Activated naive CD4-positive, alpha-beta T cell treated with anti-CD3 and anti-CD28 coated beads for 36 hours (primary cell): Measurements from ENCODE around the gene UBE2E1. TPM values are rescaled to one million over a fixed set of nuclear protein-coding genes. Genes with fewer than 3 reads are reported as not detected.
"Not testable (repeated sequence)": the region's sequence is repeated elsewhere in the genome, so short reads cannot be mapped to it uniquely, and the experiment has no call there.

Experiments
- CTCF ChIA-PET: fragments of 350-600 bp; sonication (Branson Sonifier 250); formaldehyde crosslinking; loops from one replicate; lab custom pipeline; 2021; ENCODE audit warnings: antibody characterized with exemption; lab: Charles Lee
- DNase-seq: peaks from one replicate; pipeline ENCODE4 v3.0.0-alpha.2; 2020
- H3K27ac Mint-ChIP-seq: one replicate; pipeline ENCODE4 v1.8.0; 2021; ENCODE audit warnings: mild to moderate bottlenecking, mixed read lengths
- H3K27me3 Mint-ChIP-seq: one replicate; pipeline ENCODE4 v1.8.0; 2021; ENCODE audit warnings: low read depth, mixed read lengths
- H3K36me3 Mint-ChIP-seq: one replicate; pipeline ENCODE4 v1.8.0; 2021; ENCODE audit warnings: low read depth, mixed read lengths
- H3K4me1 Mint-ChIP-seq: one replicate; pipeline ENCODE4 v1.8.0; 2021; ENCODE audit warnings: low read depth, mixed read lengths
- H3K4me3 Mint-ChIP-seq: one replicate; pipeline ENCODE4 v1.8.0; 2021; ENCODE audit warnings: mild to moderate bottlenecking, moderate library complexity, mixed read lengths
- H3K9me3 Mint-ChIP-seq: one replicate; pipeline ENCODE4 v1.8.0; 2021; ENCODE audit warnings: mixed read lengths
- intact Hi-C: fragments of 100-400 bp; cut with micrococcal nuclease; formaldehyde crosslinking; loops from one replicate; pipeline ENCODE4 v1.15.1; 2023
- total RNA-seq, 2 experiments: library from RNA; stranded (reverse); gene quantifications; one replicate each; pipeline ENCODE4 v1.2.3, GENCODE V29; 2021

Gene UBE2E1
- total RNA-seq, 2 experiments from 2014 or later, result 66.0 to 66.6 TPM

DNA sequence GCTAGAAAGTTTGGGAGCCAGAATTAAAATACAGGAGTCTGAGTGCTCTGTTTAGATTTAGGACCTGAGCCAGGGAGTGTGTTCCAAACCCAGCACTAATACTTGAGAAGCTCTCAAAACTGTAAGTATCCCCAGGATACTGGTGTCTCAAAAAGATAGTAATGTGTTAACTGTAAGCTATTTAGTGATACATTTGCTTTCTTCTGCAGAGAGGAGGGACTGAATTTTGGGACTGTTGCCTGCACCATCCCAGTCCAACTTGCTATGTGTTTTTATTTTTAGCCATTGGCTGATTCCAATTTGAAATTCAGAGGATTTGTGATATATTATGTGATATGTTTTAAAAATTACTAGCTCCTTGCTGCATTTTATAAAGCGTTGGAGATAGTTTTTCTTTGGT lies 31.5 kb downstream of the UBE2E1 start:
- Mint-ChIP-seq H3K4me1 (peaks cover 45% of the 10 kb centered on the region), H3K27me3 (no peaks in the 10 kb centered on the region), H3K9me3 (no peaks in the 10 kb centered on the region), H3K4me3 (no peak overlapping the region), H3K27ac (no peak overlapping the region), H3K36me3 (no peaks in the 10 kb centered on the region)
- no peak for DNase-seq
- intact Hi-C loops, result no loop called here
- CTCF ChIA-PET, result interaction anchor here (0.6 to 0.8 kb wide), 2 partner anchors 15 to 240 kb away, joined by 3 to 4 read pairs; no protein-coding TSS in a partner anchor

DNA sequence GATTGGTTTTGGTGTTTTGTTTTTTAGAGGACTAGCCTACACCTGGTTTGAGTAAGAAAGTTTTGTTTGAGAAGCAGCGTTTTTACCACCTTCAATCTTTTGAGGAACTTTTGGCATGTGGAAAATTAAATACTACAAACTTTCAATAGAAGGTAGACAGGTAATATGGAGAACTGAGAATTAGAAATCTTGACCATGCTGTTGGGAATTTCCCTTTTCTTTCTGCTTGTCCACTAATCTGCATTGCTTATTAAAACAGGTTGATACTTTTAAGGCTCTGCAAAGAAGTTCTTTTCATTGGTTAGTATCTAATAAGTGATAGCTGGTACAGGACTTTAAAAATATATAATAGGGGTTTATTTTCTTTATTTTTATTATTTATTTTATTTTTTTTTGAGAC lies 31.9 kb downstream of the UBE2E1 start:
- DNase-seq, result no peak
- intact Hi-C loops, result no loop called here
- no peak overlapping the region for H3K4me3 Mint-ChIP-seq
- no peaks in the 10 kb centered on the region for H3K36me3 Mint-ChIP-seq
- no peak overlapping the region for H3K27ac Mint-ChIP-seq
- H3K9me3 Mint-ChIP-seq, result no peaks in the 10 kb centered on the region
- no peaks in the 10 kb centered on the region for H3K27me3 Mint-ChIP-seq
- H3K4me1 Mint-ChIP-seq, result peaks cover 42% of the 10 kb centered on the region
- CTCF ChIA-PET, result interaction anchor here (0.6 to 0.8 kb wide), 2 partner anchors 14 to 240 kb away, joined by 3 to 4 read pairs; no protein-coding TSS in a partner anchor

DNA sequence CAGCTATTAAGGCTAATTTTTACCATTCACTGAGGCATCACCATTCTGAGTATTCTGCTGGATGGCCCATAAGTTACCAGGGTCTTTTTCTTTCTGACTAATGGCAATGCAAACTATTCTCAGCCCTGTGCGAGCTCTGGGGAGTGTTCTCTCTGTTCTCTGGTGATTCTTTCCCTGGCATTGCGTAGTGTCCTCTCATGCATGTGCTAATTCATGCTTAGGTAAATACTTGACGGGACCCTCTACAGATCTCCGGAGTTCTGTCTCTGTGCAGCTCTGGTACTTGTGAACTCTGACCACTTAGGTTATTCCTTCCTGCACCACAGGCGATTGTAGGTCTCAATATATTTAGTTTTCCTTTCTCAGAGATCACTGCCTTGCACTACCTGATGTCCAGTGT lies 34.8 kb downstream of the UBE2E1 start:
- no peak overlapping the region for H3K27ac Mint-ChIP-seq
- CTCF ChIA-PET, result interaction anchor here (0.7 to 1.1 kb wide), 2 partner anchors 48 to 73 kb away, joined by 3 to 4 read pairs; no protein-coding TSS in a partner anchor
- no peak overlapping the region for H3K4me3 Mint-ChIP-seq
- peaks cover 45% of the 10 kb centered on the region for H3K4me1 Mint-ChIP-seq
- intact Hi-C loops, result no loop called here
- H3K27me3 Mint-ChIP-seq, result no peaks in the 10 kb centered on the region
- no peaks in the 10 kb centered on the region for H3K36me3 Mint-ChIP-seq
- no peaks in the 10 kb centered on the region for H3K9me3 Mint-ChIP-seq
- no peak for DNase-seq

DNA sequence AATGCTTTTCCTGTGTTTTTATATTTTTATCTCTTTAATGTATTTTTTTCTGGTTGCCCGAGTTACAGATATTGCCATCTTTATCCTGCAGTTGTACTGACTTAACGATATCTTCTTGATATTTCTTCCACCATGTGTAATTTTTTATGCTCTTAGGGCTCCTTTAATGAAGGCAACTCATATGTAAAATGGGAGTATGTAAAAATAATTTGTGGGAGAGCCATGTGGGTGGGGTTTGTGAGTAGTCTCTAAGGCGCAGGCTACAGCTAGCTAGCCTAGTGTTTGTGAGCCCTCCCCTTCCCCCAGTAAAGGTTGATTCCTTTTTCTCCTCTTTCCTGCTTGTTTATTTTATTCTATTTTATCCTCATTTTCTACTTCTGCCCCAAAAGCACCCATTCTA lies 38.1 kb downstream of the UBE2E1 start:
- H3K4me3 Mint-ChIP-seq, result no peak overlapping the region
- no peak for DNase-seq
- CTCF ChIA-PET, result interaction anchor here (0.6 to 1.6 kb wide), 2 partner anchors 10 to 22 kb away, joined by 3 to 5 read pairs; no protein-coding TSS in a partner anchor
- H3K27me3 Mint-ChIP-seq, result no peaks in the 10 kb centered on the region
- intact Hi-C loops, result no loop called here
- H3K9me3 Mint-ChIP-seq, result no peaks in the 10 kb centered on the region
- H3K4me1 Mint-ChIP-seq, result peaks cover 34% of the 10 kb centered on the region
- H3K27ac Mint-ChIP-seq, result no peak overlapping the region
- peaks cover 2% of the 10 kb centered on the region for H3K36me3 Mint-ChIP-seq

DNA sequence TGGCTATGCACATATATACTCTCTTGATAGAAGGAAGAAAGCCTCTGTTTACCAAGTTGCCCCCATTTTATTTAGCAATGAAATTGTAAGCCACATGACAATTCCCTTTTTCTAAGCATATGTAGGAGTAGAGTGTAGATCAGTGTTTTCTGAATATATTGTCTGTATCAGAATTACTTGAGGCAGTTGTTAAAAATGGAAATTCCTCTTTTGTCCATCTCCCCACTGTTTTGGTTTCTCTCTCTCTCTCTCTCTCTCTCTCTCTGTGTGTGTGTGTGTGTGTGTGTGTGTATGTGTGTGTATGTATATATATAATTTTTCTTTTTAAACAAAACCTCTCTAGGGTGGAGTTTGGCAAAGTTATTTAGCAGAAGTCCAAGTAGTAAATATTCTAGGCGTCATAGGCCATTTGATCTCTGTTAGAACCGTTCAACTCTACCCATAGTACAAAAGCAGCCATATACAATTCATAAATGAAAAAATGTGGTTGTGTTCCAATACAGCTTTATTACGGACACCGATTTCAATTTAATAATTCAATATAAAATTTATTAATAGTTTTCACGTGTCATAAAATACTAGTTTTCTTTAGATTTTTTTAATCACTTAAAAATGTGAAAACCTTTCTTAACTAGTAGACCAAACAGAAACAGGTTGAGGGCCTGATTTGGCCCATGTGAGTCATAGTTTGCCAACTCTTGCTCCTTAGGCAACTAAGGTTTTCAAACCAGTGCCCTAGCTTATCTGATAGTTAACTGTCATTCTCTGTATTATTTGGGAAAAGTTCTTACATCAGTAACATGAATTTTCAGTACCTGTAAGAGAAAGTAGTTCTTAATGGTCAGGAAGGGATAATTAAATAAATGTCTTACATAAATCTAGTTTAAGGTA lies 39.8 kb downstream of the UBE2E1 start:
- CTCF ChIA-PET, result no interaction called here
- intact Hi-C loops, result no loop called here
- DNase-seq, result no peak
- Mint-ChIP-seq H3K9me3 (peaks cover 4% of the 10 kb centered on the region), H3K4me3 (no peak overlapping the region), H3K27me3 (no peaks in the 10 kb centered on the region), H3K36me3 (peaks cover 6% of the 10 kb centered on the region), H3K4me1 (peaks cover 24% of the 10 kb centered on the region), H3K27ac (no peak overlapping the region)

DNA sequence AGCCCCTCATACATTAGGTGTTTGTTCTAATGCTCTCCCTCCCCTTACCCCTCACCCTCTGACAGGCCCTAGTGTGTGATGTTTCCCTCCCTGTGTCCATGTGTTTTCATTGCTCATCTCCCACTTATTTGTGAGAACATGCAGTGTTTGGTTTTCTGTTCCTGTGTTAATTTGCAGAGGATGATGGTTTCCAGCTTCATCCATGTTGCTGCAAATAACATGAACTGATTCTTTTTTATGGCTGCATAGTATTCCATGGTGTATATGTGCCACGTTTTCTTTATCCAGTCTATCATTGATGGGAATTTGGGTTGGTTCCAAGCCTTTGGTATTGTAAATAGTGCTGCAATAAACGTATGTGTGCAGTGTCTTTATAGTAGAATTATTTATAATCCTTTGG lies 43.7 kb downstream of the UBE2E1 start:
- H3K36me3 Mint-ChIP-seq, result peaks cover 29% of the 10 kb centered on the region
- CTCF ChIA-PET, H3K9me3 Mint-ChIP-seq, H3K4me3 Mint-ChIP-seq, H3K27ac Mint-ChIP-seq, H3K27me3 Mint-ChIP-seq, DNase-seq, intact Hi-C loops: not testable (repeated sequence)
- H3K4me1 Mint-ChIP-seq, result peaks cover 11% of the 10 kb centered on the region

DNA sequence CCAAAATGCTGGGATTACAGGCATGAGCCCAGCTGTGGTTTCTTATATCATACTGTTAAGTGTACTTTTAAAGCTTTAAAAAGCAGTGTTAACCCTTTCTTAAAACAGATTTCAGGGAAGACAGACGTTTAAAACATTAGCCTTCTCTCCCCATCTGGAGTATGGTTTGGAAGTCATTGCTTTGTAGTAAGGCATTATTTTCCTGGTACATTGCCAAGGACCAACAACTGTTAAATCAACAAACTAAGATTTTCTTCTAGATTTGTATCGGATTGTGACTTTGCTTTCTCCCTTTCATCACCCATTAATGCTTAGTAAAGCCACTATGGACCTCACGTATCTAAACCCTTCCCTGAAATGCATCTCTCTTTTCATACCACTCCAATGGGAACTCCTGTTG lies 50.5 kb downstream of the UBE2E1 start:
- CTCF ChIA-PET, result no interaction called here
- no peak overlapping the region for H3K4me3 Mint-ChIP-seq
- H3K36me3 Mint-ChIP-seq, result peaks cover 21% of the 10 kb centered on the region
- H3K4me1 Mint-ChIP-seq, result peaks cover 50% of the 10 kb centered on the region
- H3K27me3 Mint-ChIP-seq, result no peaks in the 10 kb centered on the region
- no peak for DNase-seq
- intact Hi-C loops, result no loop called here
- peaks cover 6% of the 10 kb centered on the region for H3K9me3 Mint-ChIP-seq
- H3K27ac Mint-ChIP-seq, result no peak overlapping the region

DNA sequence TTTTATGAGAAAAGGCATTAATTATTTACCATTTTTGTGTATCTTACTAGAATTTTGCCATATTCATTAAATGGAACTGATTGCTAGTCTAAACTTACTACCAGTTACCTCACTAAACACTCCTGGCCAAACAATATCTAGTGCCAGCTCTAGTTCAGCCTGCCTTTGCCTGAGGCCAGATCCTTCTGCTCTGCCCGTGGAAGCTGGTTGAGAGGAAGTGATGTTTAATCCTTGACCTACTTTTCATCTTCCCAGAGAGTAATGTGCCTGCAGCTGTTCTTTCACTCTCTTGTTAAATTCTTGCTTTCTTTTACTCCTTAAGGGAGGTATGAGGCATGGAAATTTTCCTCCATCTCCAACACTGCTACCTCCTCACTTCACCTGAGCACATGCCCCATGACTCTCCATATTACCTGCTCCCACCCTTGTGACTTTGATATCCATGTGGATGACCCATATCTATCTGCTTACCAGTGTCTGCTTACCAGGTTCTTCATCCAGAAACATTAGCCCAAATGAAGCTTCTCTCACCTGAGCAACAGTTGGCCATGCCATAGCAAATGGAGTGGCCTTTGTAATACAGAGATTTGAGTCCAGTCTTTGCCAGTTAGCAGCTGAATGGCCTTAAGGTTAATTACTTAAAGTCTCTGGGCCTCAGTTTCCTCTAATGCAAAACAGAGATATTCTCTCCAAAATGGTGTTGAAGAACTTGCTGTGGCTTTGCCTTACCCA lies 53.4 kb downstream of the UBE2E1 start:
- peaks cover 53% of the 10 kb centered on the region for H3K4me1 Mint-ChIP-seq
- H3K36me3 Mint-ChIP-seq, result peaks cover 5% of the 10 kb centered on the region
- no peaks in the 10 kb centered on the region for H3K27me3 Mint-ChIP-seq
- no peak overlapping the region for H3K27ac Mint-ChIP-seq
- H3K4me3 Mint-ChIP-seq, result no peak overlapping the region
- intact Hi-C loops, result no loop called here
- H3K9me3 Mint-ChIP-seq, result no peaks in the 10 kb centered on the region
- CTCF ChIA-PET, result interaction anchor here (0.6 kb wide), 1 partner anchor 30 kb away, joined by 3 read pairs; no protein-coding TSS in a partner anchor
- DNase-seq, result no peak

DNA sequence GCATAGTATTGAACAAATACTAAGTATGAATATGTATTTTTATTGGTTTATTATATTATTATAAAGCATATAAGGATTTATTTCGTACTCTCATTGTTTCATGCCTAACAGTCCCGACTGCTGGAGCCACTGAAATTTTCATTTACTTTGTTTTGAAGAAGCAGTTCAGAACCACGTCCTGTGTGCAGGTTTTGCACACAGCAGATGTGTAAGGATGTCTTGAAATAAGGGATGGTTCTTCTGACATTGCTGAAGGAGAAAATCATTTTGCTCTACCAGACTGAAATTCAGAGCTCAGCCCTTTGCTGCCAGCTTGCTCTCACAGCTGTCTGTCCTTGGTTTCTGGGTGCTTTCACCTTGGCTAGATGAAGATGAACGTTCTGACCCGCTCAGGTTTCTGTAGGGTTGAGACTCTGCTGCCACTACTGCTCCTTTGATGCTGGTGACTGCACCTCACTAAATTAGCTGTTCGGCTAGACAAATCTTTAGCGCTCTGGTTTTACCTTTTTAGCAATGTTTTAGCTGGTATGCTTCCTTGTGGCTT lies 54.2 kb downstream of the UBE2E1 start:
- Mint-ChIP-seq H3K9me3 (no peaks in the 10 kb centered on the region), H3K36me3 (peaks cover 5% of the 10 kb centered on the region), H3K4me1 (peaks cover 54% of the 10 kb centered on the region), H3K27me3 (no peaks in the 10 kb centered on the region), H3K4me3 (no peak overlapping the region), H3K27ac (no peak overlapping the region)
- no peak for DNase-seq
- intact Hi-C loops, result loop anchor here (10.0 kb wide), 1 partner anchor 935 kb away; no protein-coding TSS in a partner anchor
- CTCF ChIA-PET, result no interaction called here

DNA sequence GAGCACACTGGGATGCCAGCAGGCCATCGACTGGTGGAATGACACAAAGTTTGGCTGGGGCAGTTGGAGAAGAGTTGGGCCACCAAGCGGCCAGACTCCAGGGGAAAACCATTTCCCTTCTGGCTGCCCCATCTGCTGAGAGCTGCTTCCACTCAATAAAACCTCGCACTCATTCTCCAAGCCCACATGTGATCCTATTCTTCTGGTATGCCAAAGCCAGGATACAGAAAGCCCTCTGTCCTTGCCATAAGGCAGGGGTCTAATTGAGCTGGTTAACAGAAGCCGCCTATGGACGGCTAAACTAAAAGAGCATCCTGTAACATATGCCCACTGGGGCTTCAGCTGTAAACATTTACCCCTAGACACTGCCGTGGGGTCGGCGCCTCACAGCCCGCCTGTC lies 55.9 kb downstream of the UBE2E1 start:
- CTCF ChIA-PET, result no interaction called here
- Mint-ChIP-seq H3K36me3 (peaks cover 5% of the 10 kb centered on the region), H3K27ac (no peak overlapping the region), H3K4me3 (no peak overlapping the region), H3K9me3 (no peaks in the 10 kb centered on the region), H3K27me3 (no peaks in the 10 kb centered on the region), H3K4me1 (peaks cover 58% of the 10 kb centered on the region)
- DNase-seq, result no peak
- intact Hi-C loops, result loop anchor here (10.0 kb wide), 1 partner anchor 937 kb away; no protein-coding TSS in a partner anchor

DNA sequence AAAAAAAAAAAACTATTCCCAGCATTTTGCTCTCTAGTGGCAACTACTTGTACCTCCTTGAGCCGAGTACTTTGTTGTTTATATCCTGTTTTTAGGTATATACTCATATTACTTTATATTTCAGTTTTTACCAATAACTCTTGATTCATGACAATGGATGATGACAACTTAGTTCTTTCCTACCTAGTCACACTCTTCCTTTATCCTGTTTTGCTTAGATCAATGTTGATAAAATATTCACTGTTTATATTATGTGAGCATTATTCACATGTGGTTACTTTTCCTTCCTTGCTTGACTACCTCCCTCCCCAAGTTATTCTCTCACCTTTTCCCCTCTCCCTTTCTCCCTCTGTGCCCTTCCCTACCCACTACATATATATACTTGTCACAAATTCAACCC lies 57.3 kb downstream of the UBE2E1 start:
- no peak for DNase-seq
- CTCF ChIA-PET, result interaction anchor here (0.7 kb wide), 1 partner anchor 10 kb away, joined by 3 read pairs; no protein-coding TSS in a partner anchor
- no peak overlapping the region for H3K27ac Mint-ChIP-seq
- no peak overlapping the region for H3K4me3 Mint-ChIP-seq
- H3K36me3 Mint-ChIP-seq, result peaks cover 5% of the 10 kb centered on the region
- intact Hi-C loops, result loop anchor here (10.0 kb wide), 1 partner anchor 938 kb away; no protein-coding TSS in a partner anchor
- H3K9me3 Mint-ChIP-seq, result no peaks in the 10 kb centered on the region
- no peaks in the 10 kb centered on the region for H3K27me3 Mint-ChIP-seq
- H3K4me1 Mint-ChIP-seq, result peaks cover 46% of the 10 kb centered on the region

DNA sequence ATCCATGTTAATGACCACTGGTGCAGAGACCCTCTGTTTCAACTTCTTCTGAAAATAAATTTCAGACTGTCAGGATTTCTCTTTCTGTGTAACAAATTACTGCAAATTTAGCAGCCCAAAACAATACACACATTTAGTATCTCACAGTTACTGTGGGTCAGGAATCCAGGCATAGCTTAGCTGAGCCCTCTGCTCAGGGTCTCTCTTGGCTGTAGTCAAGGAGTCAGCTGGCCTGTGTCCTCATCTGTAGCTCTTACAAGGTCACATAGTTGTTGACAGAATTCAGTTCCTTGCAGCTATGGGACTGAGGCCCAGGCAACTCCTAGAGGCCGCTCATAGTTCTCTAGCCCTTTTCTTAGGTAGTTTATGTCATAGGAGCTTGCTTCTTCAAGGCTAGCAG lies 59.2 kb downstream of the UBE2E1 start:
- H3K4me1 Mint-ChIP-seq, result peaks cover 35% of the 10 kb centered on the region

More for the DNA sequence above, 59.2 kb downstream of the UBE2E1 start:
- H3K4me3 Mint-ChIP-seq, result no peak overlapping the region
- CTCF ChIA-PET, result no interaction called here
- H3K36me3 Mint-ChIP-seq, result peaks cover 5% of the 10 kb centered on the region
- DNase-seq, result no peak
- H3K27me3 Mint-ChIP-seq, result no peaks in the 10 kb centered on the region
- no peaks in the 10 kb centered on the region for H3K9me3 Mint-ChIP-seq
- no peak overlapping the region for H3K27ac Mint-ChIP-seq
- intact Hi-C loops, result loop anchor here (10.0 kb wide), 1 partner anchor 940 kb away; no protein-coding TSS in a partner anchor
